SU-DHL-6 (cell line): ENCODE data around the gene ABTB2.

Experiments
- CTCF ChIP-seq: fragments of 200-600 bp; sonication (generic); IDR thresholded peaks from one replicate; pipeline ENCODE4 v1.5.1; 2017; ENCODE audit warnings: antibody characterized with exemption, mild to moderate bottlenecking, low read length, moderate library complexity; ENCODE audit not compliant: insufficient read depth, poor library complexity, severe bottlenecking
- EZH2phosphoT487 ChIP-seq: fragments of 200-600 bp; sonication (generic), shearing (Covaris generic); conservative IDR thresholded peaks from 2 replicates; pipeline ENCODE4 v1.6.1; 2018; ENCODE audit warnings: mild to moderate bottlenecking, antibody characterized with exemption, low read length, moderate library complexity, mixed read lengths

- TF ChIP-seq CTCF (no peak), EZH2phosphoT487 (no peak)
Measured at GRCh38 chr11:34111722-34112270, 246.0 kb downstream of the ABTB2 start.
